ENCODE data around the gene ZNF563.

DNA sequence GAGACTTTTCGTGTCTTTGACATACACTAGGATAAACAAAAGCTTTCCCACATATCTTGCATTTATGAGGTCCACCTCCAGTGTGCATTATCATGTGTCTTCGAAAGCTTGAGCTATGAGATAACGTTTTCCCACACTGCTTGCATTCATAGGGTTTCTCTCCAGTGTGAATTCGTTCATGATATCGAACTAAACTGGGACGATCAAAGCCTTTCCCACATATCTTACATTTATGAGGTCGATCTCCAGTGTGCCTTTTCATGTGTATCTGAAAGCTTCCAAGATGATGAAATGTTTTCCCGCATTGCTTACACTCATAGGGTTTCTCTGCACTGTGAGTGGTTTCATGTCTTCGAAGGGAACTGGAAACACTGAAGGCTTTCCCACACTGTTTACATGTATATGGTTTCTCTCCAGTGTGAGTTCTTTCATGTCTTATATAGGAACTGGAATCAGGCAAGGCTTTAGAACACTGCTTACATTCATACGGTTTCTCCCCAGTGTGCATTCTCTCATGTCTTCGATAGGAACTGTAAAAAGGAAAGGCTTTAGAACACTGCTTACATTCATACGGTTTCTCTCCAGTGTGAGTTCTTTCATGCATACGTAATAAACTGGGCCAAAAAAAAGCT is 14.5 kb downstream of the ZNF563 start:
- TF ChIP-seq EP300 (IDR thresholded peaks at IDR 0.05; ENCODE audit: borderline replicate concordance): no peak
- TF ChIP-seq YY1 (IDR thresholded peaks at IDR 0.05; ENCODE audit: low read depth): no peak
- TF ChIP-seq TAF1 (IDR thresholded peaks at IDR 0.05; ENCODE audit: low read depth): no peak
- TF ChIP-seq REST (IDR thresholded peaks at IDR 0.05; ENCODE audit: low read depth): no peak
- no peak for TF ChIP-seq EGR1 (IDR thresholded peaks at IDR 0.05)
- TF ChIP-seq, protein P1, sequence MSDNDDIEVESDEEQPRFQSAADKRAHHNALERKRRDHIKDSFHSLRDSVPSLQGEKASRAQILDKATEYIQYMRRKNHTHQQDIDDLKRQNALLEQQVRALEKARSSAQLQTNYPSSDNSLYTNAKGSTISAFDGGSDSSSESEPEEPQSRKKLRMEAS (IDR thresholded peaks at IDR 0.05): no peak
- TF ChIP-seq CREB1 (IDR thresholded peaks at IDR 0.05; ENCODE audit: low read depth): no peak
- no peak for TF ChIP-seq ZBTB7A (IDR thresholded peaks at IDR 0.05; ENCODE audit: low read depth)
- TF ChIP-seq CEBPB (IDR thresholded peaks at IDR 0.05): no peak
- no peak for TF ChIP-seq FOXM1 (IDR thresholded peaks at IDR 0.05; ENCODE audit: borderline replicate concordance, low read depth)
- TF ChIP-seq TCF12 (IDR thresholded peaks at IDR 0.05; ENCODE audit: low read depth): no peak
- no peak for TF ChIP-seq TEAD4 (IDR thresholded peaks at IDR 0.05)

Data from Ishikawa (cell line).